Measurements from ENCODE around the gene SMIM3.

The SMIM3 gene

DNA sequence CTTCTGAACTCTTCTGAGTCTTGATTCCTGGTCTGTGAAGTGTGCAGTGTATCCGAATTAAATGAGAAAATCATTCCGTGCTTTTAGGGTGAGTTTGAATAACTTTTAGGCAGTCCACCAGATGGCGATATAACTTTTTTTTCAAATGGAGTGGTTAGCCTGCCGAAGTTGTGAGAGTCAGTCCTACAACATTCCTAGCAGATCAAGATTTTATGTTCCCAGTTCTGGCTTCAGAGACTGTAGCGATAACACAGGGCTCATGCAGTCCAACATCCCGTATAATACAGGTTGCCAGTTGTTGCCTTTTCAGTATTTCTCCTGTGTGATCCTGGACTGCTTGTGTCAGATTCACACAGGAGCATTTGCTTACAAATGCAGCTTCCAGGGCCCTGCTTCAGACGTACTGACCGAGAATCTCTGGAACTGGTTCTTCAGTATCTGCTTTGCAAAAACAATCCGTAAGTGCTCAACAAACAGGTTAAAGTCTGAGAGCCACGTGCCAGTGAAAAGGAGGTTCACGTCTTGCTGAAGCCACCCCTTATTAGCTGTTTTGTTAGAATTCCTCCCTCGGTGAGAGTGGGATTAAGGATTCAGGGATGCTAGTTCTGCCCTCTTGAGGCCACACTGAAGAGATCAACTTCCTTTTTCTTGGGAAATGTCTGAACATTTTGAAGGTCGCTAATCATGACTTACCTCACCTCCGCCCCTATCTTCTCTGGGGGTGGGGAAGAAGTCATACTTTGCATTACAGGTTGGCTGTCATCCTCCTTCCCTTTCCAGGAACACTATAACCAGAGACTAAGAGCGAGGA lies 22.8 kb downstream of the SMIM3 start (continued):
- peak; percentile 33; the same call in 1 of the 2 replicates for TF ChIP-seq ZNF2 (tag by site-specific recombination; IDR thresholded peaks at IDR 0.05)
- TF ChIP-seq, protein P1, sequence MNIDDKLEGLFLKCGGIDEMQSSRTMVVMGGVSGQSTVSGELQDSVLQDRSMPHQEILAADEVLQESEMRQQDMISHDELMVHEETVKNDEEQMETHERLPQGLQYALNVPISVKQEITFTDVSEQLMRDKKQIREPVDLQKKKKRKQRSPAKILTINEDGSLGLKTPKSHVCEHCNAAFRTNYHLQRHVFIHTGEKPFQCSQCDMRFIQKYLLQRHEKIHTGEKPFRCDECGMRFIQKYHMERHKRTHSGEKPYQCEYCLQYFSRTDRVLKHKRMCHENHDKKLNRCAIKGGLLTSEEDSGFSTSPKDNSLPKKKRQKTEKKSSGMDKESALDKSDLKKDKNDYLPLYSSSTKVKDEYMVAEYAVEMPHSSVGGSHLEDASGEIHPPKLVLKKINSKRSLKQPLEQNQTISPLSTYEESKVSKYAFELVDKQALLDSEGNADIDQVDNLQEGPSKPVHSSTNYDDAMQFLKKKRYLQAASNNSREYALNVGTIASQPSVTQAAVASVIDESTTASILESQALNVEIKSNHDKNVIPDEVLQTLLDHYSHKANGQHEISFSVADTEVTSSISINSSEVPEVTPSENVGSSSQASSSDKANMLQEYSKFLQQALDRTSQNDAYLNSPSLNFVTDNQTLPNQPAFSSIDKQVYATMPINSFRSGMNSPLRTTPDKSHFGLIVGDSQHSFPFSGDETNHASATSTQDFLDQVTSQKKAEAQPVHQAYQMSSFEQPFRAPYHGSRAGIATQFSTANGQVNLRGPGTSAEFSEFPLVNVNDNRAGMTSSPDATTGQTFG (tag by site-specific recombination; IDR thresholded peaks at IDR 0.05; ENCODE audit: borderline replicate concordance) = no peak
- TF ChIP-seq ZNF175 (tag by site-specific recombination; IDR thresholded peaks at IDR 0.05) = no peak
- no peak for TF ChIP-seq ZNF133 (tag by site-specific recombination; IDR thresholded peaks at IDR 0.05)
- TF ChIP-seq ZBTB17 (tag by site-specific recombination; IDR thresholded peaks at IDR 0.05) = peak; percentile 44; the same call in 1 of the 2 replicates
- no peak for TF ChIP-seq FEZF1 (tag by site-specific recombination; IDR thresholded peaks at IDR 0.05)
- no peak for TF ChIP-seq ZFP3 (tag by site-specific recombination; IDR thresholded peaks at IDR 0.05; ENCODE audit: low read depth)
- TF ChIP-seq IKZF3 (tag by site-specific recombination; IDR thresholded peaks at IDR 0.05) = 0 out of 2 replicates have a peak, but pooled peaks have one; percentile 18
- TF ChIP-seq BCL11B (tag by site-specific recombination; IDR thresholded peaks at IDR 0.05; ENCODE audit: low read depth) = no peak
- no peak for TF ChIP-seq ZNF843 (tag by site-specific recombination; IDR thresholded peaks at IDR 0.05)
- TF ChIP-seq SCRT2 (tag by site-specific recombination; IDR thresholded peaks at IDR 0.05) = no peak
- TF ChIP-seq ZNF292 (tag by site-specific recombination; IDR thresholded peaks at IDR 0.05; ENCODE audit: borderline replicate concordance, low read depth) = no peak
- no peak for TF ChIP-seq ZNF677 (tag by site-specific recombination; IDR thresholded peaks at IDR 0.05)
- TF ChIP-seq KLF16 (tag by site-specific recombination; IDR thresholded peaks at IDR 0.05) = no peak
- TF ChIP-seq, protein P2, sequence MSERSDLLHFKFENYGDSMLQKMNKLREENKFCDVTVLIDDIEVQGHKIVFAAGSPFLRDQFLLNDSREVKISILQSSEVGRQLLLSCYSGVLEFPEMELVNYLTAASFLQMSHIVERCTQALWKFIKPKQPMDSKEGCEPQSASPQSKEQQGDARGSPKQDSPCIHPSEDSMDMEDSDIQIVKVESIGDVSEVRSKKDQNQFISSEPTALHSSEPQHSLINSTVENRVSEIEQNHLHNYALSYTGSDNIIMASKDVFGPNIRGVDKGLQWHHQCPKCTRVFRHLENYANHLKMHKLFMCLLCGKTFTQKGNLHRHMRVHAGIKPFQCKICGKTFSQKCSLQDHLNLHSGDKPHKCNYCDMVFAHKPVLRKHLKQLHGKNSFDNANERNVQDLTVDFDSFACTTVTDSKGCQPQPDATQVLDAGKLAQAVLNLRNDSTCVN (tag by site-specific recombination; optimal IDR thresholded peaks at IDR 0.05) = no peak
- TF ChIP-seq ZNF433 (tag by site-specific recombination; IDR thresholded peaks at IDR 0.05; ENCODE audit: low read depth) = no peak
- TF ChIP-seq ZNF146 (tag by site-specific recombination; IDR thresholded peaks at IDR 0.05) = no peak
- TF ChIP-seq, protein P3, sequence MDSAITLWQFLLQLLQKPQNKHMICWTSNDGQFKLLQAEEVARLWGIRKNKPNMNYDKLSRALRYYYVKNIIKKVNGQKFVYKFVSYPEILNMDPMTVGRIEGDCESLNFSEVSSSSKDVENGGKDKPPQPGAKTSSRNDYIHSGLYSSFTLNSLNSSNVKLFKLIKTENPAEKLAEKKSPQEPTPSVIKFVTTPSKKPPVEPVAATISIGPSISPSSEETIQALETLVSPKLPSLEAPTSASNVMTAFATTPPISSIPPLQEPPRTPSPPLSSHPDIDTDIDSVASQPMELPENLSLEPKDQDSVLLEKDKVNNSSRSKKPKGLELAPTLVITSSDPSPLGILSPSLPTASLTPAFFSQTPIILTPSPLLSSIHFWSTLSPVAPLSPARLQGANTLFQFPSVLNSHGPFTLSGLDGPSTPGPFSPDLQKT (IDR thresholded peaks at IDR 0.05; ENCODE audit: borderline replicate concordance, low read depth, low read length) = no peak
- no peak for TF ChIP-seq ZNF555 (tag by site-specific recombination; conservative IDR thresholded peaks at IDR 0.05)
- TF ChIP-seq MZF1 (tag by site-specific recombination; IDR thresholded peaks at IDR 0.05; ENCODE audit: borderline replicate concordance) = no peak
- TF ChIP-seq ZNF10 (tag by site-specific recombination; IDR thresholded peaks at IDR 0.05) = no peak
- 0 out of 2 replicates have a peak, but pooled peaks have one; percentile 30 for TF ChIP-seq ZFHX2 (tag by site-specific recombination; conservative IDR thresholded peaks at IDR 0.05)
- TF ChIP-seq, protein P4, sequence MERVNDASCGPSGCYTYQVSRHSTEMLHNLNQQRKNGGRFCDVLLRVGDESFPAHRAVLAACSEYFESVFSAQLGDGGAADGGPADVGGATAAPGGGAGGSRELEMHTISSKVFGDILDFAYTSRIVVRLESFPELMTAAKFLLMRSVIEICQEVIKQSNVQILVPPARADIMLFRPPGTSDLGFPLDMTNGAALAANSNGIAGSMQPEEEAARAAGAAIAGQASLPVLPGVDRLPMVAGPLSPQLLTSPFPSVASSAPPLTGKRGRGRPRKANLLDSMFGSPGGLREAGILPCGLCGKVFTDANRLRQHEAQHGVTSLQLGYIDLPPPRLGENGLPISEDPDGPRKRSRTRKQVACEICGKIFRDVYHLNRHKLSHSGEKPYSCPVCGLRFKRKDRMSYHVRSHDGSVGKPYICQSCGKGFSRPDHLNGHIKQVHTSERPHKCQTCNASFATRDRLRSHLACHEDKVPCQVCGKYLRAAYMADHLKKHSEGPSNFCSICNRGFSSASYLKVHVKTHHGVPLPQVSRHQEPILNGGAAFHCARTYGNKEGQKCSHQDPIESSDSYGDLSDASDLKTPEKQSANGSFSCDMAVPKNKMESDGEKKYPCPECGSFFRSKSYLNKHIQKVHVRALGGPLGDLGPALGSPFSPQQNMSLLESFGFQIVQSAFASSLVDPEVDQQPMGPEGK (tag by site-specific recombination; IDR thresholded peaks at IDR 0.05) = no peak
- TF ChIP-seq KLF1 (tag by site-specific recombination; IDR thresholded peaks at IDR 0.05) = no peak
- TF ChIP-seq ZNF391 (tag by site-specific recombination; IDR thresholded peaks at IDR 0.05; ENCODE audit: borderline replicate concordance, low read depth) = no peak
- TF ChIP-seq ZNF561 (tag by site-specific recombination; IDR thresholded peaks at IDR 0.05; ENCODE audit: borderline replicate concordance) = 0 out of 2 replicates have a peak, but pooled peaks have one; percentile 17
- TF ChIP-seq ZBTB48 (tag by site-specific recombination; IDR thresholded peaks at IDR 0.05) = no peak
- TF ChIP-seq, protein P5, sequence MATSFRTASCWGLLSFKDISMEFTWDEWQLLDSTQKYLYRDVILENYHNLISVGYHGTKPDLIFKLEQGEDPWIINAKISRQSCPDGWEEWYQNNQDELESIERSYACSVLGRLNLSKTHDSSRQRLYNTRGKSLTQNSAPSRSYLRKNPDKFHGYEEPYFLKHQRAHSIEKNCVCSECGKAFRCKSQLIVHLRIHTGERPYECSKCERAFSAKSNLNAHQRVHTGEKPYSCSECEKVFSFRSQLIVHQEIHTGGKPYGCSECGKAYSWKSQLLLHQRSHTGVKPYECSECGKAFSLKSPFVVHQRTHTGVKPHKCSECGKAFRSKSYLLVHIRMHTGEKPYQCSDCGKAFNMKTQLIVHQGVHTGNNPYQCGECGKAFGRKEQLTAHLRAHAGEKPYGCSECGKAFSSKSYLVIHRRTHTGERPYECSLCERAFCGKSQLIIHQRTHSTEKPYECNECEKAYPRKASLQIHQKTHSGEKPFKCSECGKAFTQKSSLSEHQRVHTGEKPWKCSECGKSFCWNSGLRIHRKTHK (tag by site-specific recombination; IDR thresholded peaks at IDR 0.05) = no peak
- no peak for TF ChIP-seq ZFP37 (tag by site-specific recombination; IDR thresholded peaks at IDR 0.05)
